Activated CD8-positive, alpha-beta T cell treated with anti-CD3 and anti-CD28 coated beads for 36 hours (primary cell): ENCODE measurements around the gene ATOSA. TPM values are rescaled to one million over a fixed set of nuclear protein-coding genes. Genes with fewer than 3 reads are reported as not detected.

Experiments used
- ATAC-seq: fragments of 200-7000 bp; cut with Tn5 transposase; one replicate; pipeline ENCODE4 v1.10.0; 2021; ENCODE audit warnings: mild to moderate bottlenecking, moderate library complexity
- CTCF ChIA-PET: fragments of 350-600 bp; sonication (Branson Sonifier 250); formaldehyde crosslinking; loops from one replicate; lab custom pipeline; 2021; ENCODE audit warnings: antibody characterized with exemption; lab: Charles Lee
- POLR2A ChIA-PET: fragments of 350-600 bp; sonication (Branson Sonifier 250); formaldehyde crosslinking; loops from one replicate; lab custom pipeline; 2021; ENCODE audit warnings: antibody characterized with exemption; lab: Charles Lee
- DNase-seq: peaks from one replicate; pipeline ENCODE4 v3.0.0-alpha.2; 2020
- H3K27ac Mint-ChIP-seq: one replicate; pipeline ENCODE4 v1.8.0; 2021; ENCODE audit warnings: mild to moderate bottlenecking, mixed read lengths
- H3K27me3 Mint-ChIP-seq: one replicate; pipeline ENCODE4 v1.8.0; 2021; ENCODE audit warnings: mixed read lengths
- H3K36me3 Mint-ChIP-seq: one replicate; pipeline ENCODE4 v1.8.0; 2021; ENCODE audit warnings: low read depth, mixed read lengths
- H3K4me1 Mint-ChIP-seq: one replicate; pipeline ENCODE4 v1.8.0; 2021; ENCODE audit warnings: low read depth, mixed read lengths
- H3K4me3 Mint-ChIP-seq: one replicate; pipeline ENCODE4 v1.8.0; 2021; ENCODE audit warnings: mild to moderate bottlenecking, moderate library complexity, mixed read lengths
- H3K9me3 Mint-ChIP-seq: one replicate; pipeline ENCODE4 v1.8.0; 2021; ENCODE audit warnings: mixed read lengths
- intact Hi-C: fragments of 100-400 bp; cut with micrococcal nuclease; formaldehyde crosslinking; loops from one replicate; pipeline ENCODE4 v1.10.0; 2022
- total RNA-seq, 2 experiments: library from RNA; stranded (reverse); gene quantifications; one replicate each; pipeline ENCODE4 v1.2.3, GENCODE V29; 2021
- TF ChIP-seq, protein P1 (sequence below): fragments of 200-600 bp; IDR thresholded peaks from one replicate; pipeline ENCODE4 v1.8.0; 2022; ENCODE audit warnings: antibody characterized with exemption, mild to moderate bottlenecking

Gene ATOSA
- total RNA-seq, 2 experiments from 2014 or later = 13.1 TPM

DNA sequence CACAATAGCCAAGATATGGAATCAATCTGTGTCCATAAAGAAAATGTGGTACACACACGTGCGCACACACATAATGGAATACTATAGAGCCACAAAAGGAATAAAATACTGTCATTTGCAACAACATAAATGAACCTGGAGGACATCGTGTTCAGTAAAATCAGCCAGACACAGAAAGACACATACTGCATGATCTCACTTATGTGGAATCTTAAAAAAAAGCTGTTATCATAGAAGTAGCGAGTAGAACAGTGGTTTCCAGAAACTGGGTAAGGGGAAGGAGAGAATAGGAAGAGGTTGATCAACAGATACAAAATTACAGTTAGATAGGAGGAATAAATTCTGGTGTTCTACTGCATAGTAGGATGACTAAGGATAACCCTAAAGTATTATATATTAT lies 11.1 kb downstream of the ATOSA start:
- DNase-seq (no peak), ATAC-seq (no peak)
- H3K27me3 Mint-ChIP-seq = no peaks in the 10 kb centered on the region
- H3K9me3 Mint-ChIP-seq = no peaks in the 10 kb centered on the region
- intact Hi-C loops = no loop called here
- ChIA-PET POLR2A (no interaction called here), CTCF (no interaction called here)
- H3K27ac Mint-ChIP-seq = no peak overlapping the region
- TF ChIP-seq, protein P1, sequence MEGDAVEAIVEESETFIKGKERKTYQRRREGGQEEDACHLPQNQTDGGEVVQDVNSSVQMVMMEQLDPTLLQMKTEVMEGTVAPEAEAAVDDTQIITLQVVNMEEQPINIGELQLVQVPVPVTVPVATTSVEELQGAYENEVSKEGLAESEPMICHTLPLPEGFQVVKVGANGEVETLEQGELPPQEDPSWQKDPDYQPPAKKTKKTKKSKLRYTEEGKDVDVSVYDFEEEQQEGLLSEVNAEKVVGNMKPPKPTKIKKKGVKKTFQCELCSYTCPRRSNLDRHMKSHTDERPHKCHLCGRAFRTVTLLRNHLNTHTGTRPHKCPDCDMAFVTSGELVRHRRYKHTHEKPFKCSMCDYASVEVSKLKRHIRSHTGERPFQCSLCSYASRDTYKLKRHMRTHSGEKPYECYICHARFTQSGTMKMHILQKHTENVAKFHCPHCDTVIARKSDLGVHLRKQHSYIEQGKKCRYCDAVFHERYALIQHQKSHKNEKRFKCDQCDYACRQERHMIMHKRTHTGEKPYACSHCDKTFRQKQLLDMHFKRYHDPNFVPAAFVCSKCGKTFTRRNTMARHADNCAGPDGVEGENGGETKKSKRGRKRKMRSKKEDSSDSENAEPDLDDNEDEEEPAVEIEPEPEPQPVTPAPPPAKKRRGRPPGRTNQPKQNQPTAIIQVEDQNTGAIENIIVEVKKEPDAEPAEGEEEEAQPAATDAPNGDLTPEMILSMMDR = no peak
- H3K4me3 Mint-ChIP-seq = no peak overlapping the region
- H3K4me1 Mint-ChIP-seq = peaks cover 35% of the 10 kb centered on the region
- H3K36me3 Mint-ChIP-seq = peaks cover 22% of the 10 kb centered on the region

GRCh38 chr15:52667597-52667996 lies 11.6 kb downstream of the ATOSA start:
- DNase-seq (no peak), ATAC-seq (no peak)
- intact Hi-C loops = no loop called here
- TF ChIP-seq, protein P1 = no peak
- POLR2A ChIA-PET = no interaction called here
- H3K9me3 Mint-ChIP-seq = no peaks in the 10 kb centered on the region
- no peaks in the 10 kb centered on the region for H3K27me3 Mint-ChIP-seq
- peaks cover 25% of the 10 kb centered on the region for H3K36me3 Mint-ChIP-seq
- peaks cover 29% of the 10 kb centered on the region for H3K4me1 Mint-ChIP-seq
- H3K27ac Mint-ChIP-seq = peak overlapping the region; percentile 7
- no peak overlapping the region for H3K4me3 Mint-ChIP-seq
- CTCF ChIA-PET = no interaction called here

DNA sequence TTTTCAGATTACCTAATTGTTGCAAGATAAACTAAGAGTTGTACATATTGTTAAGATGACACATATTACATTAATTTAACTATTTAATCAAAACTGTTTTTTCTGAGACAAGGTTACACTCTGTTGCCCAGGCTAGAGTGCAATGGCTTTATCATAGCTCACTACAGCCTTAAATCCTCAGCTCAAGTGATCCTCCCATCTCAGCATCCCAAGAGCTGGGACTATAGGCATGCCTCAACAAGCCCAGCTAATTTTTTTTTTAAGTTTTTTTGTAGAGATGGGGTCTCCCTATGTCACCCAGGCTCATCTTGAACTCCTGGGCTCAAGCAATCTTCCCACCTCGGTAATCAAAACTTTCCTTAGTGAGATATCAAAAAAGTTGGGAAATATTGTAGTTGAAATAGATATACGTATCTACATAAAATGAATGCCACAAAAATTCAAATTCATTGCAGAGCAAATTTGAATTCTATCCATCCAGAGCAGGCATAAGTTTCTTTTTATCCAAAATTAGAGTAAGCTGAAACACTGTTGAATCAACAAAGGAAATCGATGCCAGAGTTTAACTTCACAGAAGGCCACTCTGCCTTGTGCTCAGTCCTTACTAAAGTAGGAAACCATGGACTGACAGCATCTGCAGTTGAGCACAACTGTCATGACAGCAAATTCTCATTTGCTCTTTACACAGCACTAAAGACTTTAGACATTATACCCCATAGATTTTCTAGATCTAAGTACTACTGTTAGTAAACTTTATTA lies 15.5 kb downstream of the ATOSA start:
- ATAC-seq (no peak), DNase-seq (no peak)
- ChIA-PET CTCF (interaction anchor here (0.8 kb wide), 1 partner anchor 40 kb away, joined by 3 read pairs; no protein-coding TSS in a partner anchor), POLR2A (interaction anchor here (1.5 to 2.1 kb wide), 3 partner anchors 10 to 67 kb away, joined by 3 to 8 read pairs (median 3); no protein-coding TSS in a partner anchor)
- Mint-ChIP-seq H3K36me3 (peaks cover 19% of the 10 kb centered on the region), H3K9me3 (no peaks in the 10 kb centered on the region), H3K4me1 (peaks cover 38% of the 10 kb centered on the region), H3K27me3 (no peaks in the 10 kb centered on the region), H3K4me3 (no peak overlapping the region), H3K27ac (no peak overlapping the region)
- TF ChIP-seq, protein P1 = no peak
- intact Hi-C loops = no loop called here

DNA sequence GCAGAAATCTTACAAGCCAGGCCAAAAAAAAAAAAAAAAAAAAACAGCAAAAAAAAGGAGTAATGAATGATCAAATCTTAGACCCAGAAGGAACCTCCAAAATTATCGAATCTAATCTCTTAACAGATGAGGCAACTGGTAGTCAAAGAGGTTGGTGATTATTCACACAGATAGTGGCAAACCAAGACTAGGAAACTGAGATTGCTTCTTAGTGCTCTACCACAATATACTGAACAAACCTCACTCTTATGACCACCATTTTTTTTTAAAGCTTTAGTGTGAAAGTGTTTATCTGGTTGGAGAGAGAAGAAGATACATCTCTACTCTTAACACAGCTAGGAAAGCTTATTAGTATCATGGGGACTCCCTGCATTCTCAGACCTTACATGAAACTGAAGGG lies 17.3 kb downstream of the ATOSA start:
- Mint-ChIP-seq H3K9me3 (no peaks in the 10 kb centered on the region), H3K27me3 (no peaks in the 10 kb centered on the region), H3K36me3 (peaks cover 21% of the 10 kb centered on the region), H3K4me3 (no peak overlapping the region), H3K27ac (peak overlapping the region; percentile 1), H3K4me1 (peaks cover 41% of the 10 kb centered on the region)
- ChIA-PET POLR2A (interaction anchor here (0.7 kb wide), 1 partner anchor 8 kb away, joined by 3 read pairs; no protein-coding TSS in a partner anchor), CTCF (interaction anchor here (1.1 kb wide), 2 partner anchors 11 to 63 kb away, joined by 3 to 4 read pairs; no protein-coding TSS in a partner anchor)
- TF ChIP-seq, protein P1 = no peak
- DNase-seq (no peak), ATAC-seq (no peak)
- intact Hi-C loops = no loop called here

DNA sequence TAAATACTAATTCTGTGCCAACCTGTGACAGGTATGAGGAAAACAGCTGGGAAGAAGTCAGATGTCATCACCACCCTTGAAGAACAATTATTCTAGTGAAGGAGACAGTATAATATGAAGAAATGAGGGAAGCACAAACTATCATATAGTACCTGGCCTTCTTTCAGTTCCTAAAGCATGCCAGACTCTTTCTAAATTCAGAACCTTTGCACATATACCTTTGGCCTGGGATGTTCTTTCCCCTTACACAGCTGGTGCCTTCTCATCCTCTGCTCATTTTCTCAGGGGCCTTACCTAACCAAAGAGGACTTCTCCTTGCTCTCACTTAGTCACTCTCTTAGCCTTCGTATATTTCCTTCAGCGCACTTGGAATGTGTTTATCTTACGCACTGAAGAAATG lies 19.0 kb downstream of the ATOSA start:
- Mint-ChIP-seq H3K27me3 (no peaks in the 10 kb centered on the region), H3K4me3 (no peak overlapping the region), H3K9me3 (no peaks in the 10 kb centered on the region), H3K36me3 (peaks cover 16% of the 10 kb centered on the region), H3K4me1 (peaks cover 36% of the 10 kb centered on the region), H3K27ac (no peak overlapping the region)
- POLR2A ChIA-PET = interaction anchor here (1.1 kb wide), 1 partner anchor 9 kb away, joined by 3 read pairs; no protein-coding TSS in a partner anchor
- TF ChIP-seq, protein P1 = no peak
- no peak for DNase-seq
- intact Hi-C loops = no loop called here
- CTCF ChIA-PET = no interaction called here
- no peak for ATAC-seq
